Cortex of kidney (tissue), 1 donor: Measurements from ENCODE around the gene CAPN10.
"Not testable (repeated sequence)": the region's sequence is repeated elsewhere in the genome, so short reads cannot be mapped to it uniquely, and the experiment has no call there.

Source experiments
- DNase-seq: peaks from one replicate; lab custom pipeline; 2025; lab: John Stamatoyannopoulos, UW

The CAPN10 gene

GRCh38 chr2:240603081-240603835 lies 16.7 kb downstream of the CAPN10 start:
- no peak for DNase-seq

- no peak for DNase-seq
Observed at GRCh38 chr2:240603846-240604245, 17.3 kb downstream of the CAPN10 start.

GRCh38 chr2:240604291-240604938 lies 17.9 kb downstream of the CAPN10 start:
- no peak for DNase-seq

- no peak for DNase-seq
Observed at GRCh38 chr2:240604939-240605716, 18.6 kb downstream of the CAPN10 start.

GRCh38 chr2:240605867-240606743 lies 19.6 kb downstream of the CAPN10 start:
- DNase-seq: no peak

GRCh38 chr2:240611601-240612210 lies 25.2 kb downstream of the CAPN10 start:
- DNase-seq: no peak

GRCh38 chr2:240613781-240614180 lies 27.2 kb downstream of the CAPN10 start:
- DNase-seq: no peak

- no peak for DNase-seq
Observed at GRCh38 chr2:240614391-240614790, 27.9 kb downstream of the CAPN10 start.

- no peak for DNase-seq
Observed at GRCh38 chr2:240615396-240615795, 28.9 kb downstream of the CAPN10 start.

GRCh38 chr2:240615820-240616547 lies 29.4 kb downstream of the CAPN10 start:
- DNase-seq: no peak

GRCh38 chr2:240616860-240617666 lies 30.5 kb downstream of the CAPN10 start:
- DNase-seq: not testable (repeated sequence)

- DNase-seq: no peak
Observed at GRCh38 chr2:240618776-240619175, 32.2 kb downstream of the CAPN10 start.

GRCh38 chr2:240619506-240620148 lies 33.1 kb downstream of the CAPN10 start:
- no peak for DNase-seq

GRCh38 chr2:240620149-240620731 lies 33.7 kb downstream of the CAPN10 start:
- no peak for DNase-seq

- no peak for DNase-seq
Observed at GRCh38 chr2:240620859-240621258, 34.3 kb downstream of the CAPN10 start.

GRCh38 chr2:240622060-240622411 lies 35.5 kb downstream of the CAPN10 start:
- no peak for DNase-seq

- no peak for DNase-seq
Observed at GRCh38 chr2:240622531-240623235, 36.1 kb downstream of the CAPN10 start.

GRCh38 chr2:240623531-240624010 lies 37.0 kb downstream of the CAPN10 start:
- DNase-seq: no peak
